Activated CD8-positive, alpha-beta memory T cell treated with anti-CD3 and anti-CD28 coated beads, Interleukin-2, amount 50 U/mL, for 48 hours (primary cell): ENCODE data around the gene SPCS2.
"Not testable (repeated sequence)": the region's sequence is repeated elsewhere in the genome, so short reads cannot be mapped to it uniquely, and the experiment has no call there.

ENCODE experiments used
- DNase-seq: peaks from one replicate; pipeline ENCODE4 v3.0.0-alpha.2; 2020

The SPCS2 gene

GRCh38 chr11:74950374-74950969 is 1.4 kb downstream of the SPCS2 start:
- DNase-seq = no peak

DNA sequence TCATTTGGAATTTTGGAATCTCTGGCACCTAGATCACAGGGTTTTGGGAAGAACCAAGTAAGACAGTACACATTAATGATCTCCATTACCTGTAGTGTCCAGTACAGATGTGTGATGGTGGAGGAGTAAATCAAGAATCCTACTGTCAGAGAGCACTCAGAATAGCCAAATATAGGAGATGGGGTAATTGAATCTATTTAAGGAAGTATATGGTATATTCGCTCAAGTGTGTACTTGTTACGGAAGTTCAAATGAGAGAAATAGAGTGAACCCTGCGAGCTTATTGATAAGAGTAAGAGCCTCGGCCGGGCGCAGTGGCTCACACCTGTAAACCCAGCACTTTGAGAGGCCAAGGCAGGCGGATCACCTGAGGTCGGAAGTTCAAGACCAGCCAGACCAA is 2.2 kb downstream of the SPCS2 start:
- no peak for DNase-seq

DNA sequence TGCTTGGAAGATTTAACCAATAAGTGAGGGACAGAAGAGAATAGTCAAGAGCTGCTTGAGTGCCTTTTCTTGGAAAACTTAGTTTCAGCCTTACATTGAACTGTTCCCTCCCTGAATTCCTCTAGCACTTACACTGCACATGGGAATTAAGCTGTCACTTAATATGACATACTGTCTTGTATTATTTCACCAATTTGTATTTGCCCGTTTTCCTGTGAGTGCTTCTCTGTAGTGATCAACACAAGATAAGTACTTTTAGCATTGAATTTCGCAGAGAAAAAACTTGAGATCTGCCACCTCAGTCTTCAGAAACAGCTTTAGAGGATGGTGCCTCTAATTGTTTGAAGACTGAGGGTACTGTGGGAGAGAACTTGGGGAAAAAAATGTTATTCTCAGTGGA is 3.7 kb downstream of the SPCS2 start:
- no peak for DNase-seq

DNA sequence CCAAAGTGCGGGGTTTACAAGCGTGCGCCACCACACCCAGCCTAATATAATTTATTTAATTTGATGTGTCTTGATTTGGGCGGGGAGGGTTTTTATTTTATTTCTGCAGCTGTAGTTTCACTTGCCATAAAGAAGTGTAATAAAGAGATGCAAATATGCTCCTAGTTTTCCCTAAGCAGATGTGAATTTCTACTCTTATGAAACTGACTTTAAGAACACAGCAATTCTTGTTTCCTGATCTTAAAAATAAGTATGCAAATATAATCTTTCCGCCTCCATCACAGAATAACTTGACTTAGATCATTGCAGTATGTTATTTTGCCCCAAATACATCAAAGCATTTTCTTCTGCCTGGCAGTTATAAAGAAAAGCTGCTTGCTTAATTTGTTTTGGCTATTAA is 4.4 kb downstream of the SPCS2 start:
- DNase-seq = no peak

- no peak for DNase-seq
These were observed 5.1 kb downstream of the SPCS2 start for GRCh38 chr11:74954199-74954598.

- DNase-seq = no peak
These were observed 7.4 kb downstream of the SPCS2 start for GRCh38 chr11:74956397-74957015.

- no peak for DNase-seq
These were observed 9.0 kb downstream of the SPCS2 start for GRCh38 chr11:74957937-74958629.

DNA sequence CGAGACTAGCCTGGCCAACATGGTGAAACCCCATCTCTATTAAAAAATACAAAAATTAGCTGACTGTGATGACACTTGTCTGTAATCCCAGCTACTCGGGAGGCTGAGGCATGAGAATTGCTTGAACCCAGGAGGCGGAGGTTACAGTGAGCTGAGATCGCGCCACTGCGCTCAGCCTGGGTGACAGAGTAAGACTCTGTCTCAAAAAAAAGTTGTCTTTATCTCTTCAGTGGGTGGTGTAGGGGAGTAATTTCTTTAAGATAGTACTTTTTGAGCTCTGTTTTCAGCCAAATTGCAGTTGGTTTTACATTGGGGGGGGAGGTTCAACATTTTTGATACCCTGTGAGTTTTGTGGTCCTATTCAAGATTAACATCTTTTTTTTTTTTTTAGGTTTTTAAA is 11.1 kb downstream of the SPCS2 start:
- DNase-seq = not testable (repeated sequence)

DNA sequence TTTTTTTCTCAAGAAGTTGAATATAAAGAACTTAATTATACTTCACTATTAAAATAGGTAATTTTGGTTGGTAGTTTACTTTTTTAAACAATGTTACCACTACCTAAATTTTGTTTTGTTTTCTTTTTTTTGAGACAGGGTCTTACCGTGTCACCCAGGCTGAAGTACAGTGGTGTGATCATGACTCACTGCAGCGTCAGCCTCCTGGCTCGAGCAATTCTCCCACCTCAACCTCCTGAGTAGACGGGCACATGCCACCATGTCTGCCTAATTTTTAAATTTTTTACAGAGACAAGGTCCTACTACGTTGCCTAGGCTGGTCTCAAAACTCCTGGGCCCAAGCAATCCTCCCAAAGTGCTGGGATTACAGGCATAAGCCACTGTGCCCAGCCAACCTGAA is 17.6 kb downstream of the SPCS2 start:
- DNase-seq = no peak

DNA sequence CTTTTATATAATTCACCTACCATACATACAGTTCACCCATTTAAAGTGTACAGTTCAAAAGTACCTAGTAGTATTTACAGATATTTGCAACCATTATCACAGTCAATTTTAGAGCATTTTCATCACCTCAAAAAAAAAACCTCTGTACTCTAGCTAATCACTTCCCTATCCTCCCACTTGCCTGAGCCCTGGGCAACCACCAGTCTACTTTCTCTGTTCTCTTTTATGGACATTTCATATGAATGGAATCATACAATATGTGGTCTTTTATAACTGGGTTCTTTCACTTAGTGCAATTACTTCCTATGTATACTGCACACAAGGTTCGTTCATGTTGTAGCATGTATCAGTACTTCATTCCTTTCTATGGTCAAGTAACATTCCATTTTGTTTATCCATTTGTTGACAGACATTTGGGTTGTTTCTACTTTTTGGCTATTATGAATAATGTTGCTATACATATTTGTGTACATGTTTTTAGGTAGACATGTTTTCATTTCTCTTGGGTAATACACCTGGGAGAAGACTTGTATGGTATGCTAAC is 21.9 kb downstream of the SPCS2 start:
- DNase-seq = no peak

- DNase-seq = no peak
These were observed 22.4 kb downstream of the SPCS2 start for GRCh38 chr11:74971424-74971823.

- DNase-seq = no peak
These were observed 29.0 kb downstream of the SPCS2 start for GRCh38 chr11:74978041-74978440.

DNA sequence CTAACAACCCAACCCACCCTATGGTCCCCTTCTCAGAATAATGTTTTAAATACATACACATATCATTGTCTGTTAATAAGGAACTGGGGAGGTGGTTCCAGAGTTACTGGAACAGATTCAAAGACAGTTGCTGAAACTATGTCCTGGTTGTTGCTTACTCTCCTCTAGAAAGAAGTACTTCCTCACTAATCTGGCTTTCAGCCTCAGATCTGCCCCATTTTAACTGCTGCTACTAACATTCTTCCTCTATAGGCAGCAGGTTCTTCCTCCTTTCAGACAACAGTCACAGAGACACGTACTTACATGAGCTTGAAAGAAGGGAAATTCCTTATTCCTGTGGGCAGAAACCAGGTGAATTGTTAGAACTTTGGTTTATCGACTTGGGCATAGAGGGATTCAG is 31.6 kb downstream of the SPCS2 start:
- DNase-seq = no peak

DNA sequence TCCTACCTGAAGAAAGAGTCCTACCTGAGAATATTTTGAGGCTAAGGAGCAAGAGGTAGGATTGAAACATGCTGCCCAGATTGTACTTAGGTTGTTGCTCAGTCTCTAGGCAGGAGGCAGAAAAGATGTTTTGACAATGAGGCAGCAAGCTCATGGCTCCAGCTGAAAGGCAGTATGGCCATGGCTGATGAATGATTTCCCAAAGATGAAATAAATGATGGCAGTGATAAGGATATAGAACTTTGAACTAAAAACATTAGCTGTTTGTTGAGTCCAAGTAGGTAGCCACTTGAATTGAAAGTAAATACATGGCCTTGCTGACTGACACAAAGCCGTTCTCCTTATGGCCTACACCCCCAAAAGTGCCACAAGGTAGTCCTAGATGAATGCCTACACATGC is 32.8 kb downstream of the SPCS2 start:
- DNase-seq = no peak

DNA sequence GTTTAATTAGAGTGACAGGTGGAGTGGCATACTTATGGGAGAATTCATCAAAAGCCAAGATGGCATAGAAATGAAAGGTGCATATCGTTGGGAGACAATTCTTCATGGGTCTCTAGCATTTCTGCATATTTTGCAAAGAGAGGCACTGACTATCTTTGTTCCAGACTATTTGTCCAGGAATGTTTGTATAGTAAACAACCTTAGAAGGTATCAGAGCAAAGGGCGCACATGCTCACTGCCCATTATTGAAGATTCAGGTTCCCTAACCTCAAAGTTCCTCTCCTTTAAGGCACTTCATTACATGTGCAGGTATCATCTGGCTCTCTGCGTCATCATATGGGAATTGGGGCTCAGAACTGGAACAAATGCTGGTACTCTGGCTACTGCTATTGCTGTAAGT is 35.0 kb downstream of the SPCS2 start:
- DNase-seq = no peak

DNA sequence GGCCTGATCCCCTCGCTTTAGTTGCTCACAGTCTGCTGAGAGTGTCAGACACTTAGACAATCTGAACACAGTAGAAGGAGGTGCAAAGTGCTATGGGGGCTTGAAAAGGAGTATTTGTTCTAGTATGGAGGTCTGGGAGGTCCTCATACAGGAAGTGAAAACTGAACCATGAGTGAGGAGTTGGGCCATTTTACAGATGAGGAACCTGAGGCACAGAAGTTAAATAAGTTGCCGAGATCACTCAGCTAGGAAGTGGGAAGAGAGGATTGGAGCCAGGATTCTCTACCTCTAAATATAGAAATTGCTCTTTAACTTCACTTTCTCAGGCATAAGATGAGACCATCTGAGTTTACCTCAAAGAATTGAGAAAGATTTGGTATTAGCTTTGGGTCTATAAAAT is 35.7 kb downstream of the SPCS2 start:
- no peak for DNase-seq

DNA sequence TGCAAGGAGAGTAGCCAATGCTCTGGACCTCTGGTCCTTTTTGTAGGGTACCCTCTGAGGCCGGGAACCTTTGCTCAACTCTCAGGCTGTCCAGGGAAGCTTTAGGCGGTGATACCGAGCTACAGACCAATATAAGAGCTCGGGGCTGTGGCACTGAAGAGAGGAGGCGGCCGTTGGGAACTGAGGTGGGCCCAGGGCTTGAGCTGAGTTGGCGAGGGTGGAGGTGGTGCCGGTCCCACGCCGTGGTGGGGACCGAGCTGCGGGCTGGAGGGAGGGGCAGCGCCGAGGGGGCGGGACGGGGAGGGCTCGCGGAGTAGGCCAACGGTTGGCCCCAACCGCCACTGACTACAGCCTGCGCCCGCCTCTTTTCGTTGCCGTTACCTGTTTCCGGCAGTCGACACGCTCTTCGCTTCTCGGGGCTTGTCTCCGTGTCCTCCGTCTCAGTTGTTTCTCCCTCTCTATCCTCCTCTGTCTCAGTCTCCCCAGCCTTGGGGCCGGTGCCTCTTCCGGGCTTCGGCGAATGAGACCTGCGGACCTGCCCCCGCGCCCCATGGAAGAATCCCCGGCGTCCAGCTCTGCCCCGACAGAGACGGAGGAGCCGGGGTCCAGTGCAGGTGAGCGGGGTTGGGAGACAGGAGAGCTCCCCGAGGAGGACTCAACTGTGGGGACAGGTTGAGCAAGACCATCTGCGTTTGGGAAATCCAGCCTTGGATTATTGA is 39.6 kb downstream of the SPCS2 start, which contains the start of gene NEU3:
Gene NEU3, plus strand, starts transcription at position 393 of the 719 bp plus-strand sequence. Its CDS starts 128 bp downstream, at position 521.
- DNase-seq = peak; percentile 91

- no peak for DNase-seq
These were observed 40.2 kb downstream of the SPCS2 start for GRCh38 chr11:74989260-74989638.

GRCh38 chr11:74990150-74990549 is 41.1 kb downstream of the SPCS2 start:
- DNase-seq = not testable (repeated sequence)

DNA sequence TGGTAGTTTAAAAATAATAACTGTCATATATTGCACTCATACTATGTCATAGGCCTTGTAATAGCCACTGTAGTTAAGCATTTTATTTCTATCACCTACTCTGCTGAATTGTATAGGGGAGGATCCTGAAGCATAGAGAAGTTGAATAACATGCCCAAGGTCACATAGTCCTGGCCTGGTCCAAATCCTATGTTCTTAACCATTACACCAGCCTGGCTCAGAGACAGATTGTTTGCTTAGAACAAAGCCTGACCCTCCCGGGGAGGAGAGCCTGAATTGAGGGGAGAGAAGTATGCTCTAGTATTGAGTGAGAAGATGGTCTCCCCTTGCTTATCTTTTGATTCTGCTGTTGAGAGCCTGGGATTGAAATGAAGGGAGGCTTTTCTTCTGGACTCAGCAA is 41.9 kb downstream of the SPCS2 start:
- DNase-seq = no peak

DNA sequence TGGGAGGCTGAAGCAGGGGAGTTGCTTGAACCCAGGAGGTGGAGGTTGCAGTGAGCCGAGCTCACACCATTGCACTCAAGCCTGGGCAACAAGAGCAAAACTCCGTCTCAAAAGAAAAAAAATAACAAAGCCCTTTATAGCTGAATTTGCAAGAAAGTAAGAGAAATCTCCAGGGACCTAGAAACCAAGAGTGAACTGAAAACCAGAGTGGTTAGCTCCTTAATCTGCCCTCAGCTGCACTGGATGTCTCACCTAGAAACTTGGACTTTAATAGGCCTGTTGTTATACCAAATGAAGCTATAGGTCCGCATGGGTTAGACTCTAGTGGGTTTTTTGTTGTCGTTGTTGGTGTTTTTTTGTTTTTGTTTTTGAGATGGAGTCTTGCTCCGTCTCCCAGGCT is 43.8 kb downstream of the SPCS2 start:
- no peak for DNase-seq

DNA sequence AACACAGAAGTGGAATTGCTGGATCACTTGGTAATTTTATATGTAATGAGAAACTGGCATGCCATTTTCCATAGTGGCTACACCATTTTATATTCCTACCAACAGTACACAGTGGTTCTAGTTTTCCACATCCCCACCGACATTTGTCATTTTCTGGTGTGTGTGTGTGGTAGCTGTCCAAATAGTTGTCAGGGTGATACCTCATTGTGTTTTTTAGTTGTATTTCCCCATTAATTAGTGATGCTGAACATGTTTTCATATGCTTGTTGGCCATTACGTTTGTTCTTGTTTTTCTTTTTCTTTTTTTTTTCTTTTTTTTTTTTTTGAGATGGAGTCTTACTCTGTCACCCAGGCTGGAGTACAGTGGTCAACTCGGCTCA is 51.9 kb downstream of the SPCS2 start:
- DNase-seq = no peak

DNA sequence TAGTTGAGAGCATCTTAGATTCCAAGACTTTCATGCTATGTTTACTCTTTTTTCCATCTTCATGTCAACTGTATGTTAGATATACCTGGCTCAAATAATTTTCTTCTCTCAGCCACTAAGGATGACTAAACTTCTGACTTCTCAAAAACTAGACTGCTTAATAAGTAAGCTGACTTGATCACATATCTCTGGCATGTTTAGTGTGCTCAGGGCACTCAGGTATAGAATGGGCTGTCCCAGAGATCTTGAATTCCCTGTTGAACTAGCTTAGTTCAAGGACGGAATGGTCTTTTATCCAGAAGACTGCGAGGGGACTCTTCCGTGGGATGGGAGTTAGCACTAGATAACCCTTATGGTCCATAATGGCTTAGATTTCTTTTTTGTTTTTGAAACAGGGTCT is 52.6 kb downstream of the SPCS2 start:
- DNase-seq = no peak

DNA sequence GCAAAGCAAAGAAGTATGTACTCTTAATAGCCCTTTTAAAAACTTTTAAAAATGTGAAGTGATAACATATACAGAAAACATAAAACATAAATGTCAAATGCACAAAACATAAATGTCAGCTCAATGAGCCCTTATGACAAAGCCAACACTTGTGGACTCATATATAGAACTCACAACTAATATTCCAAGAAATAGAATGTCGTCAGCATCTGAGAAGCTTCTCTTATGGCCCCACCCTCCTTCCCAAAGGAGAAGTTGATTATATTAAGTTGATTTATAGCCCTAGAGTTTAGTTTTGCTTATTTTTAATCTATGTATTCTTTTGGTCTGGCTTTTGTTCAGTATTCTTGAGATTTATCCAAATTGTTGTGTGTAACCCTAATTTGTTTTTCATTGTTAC is 53.5 kb downstream of the SPCS2 start:
- no peak for DNase-seq
